ENCODE results near the gene B4GALNT1. TPM values are rescaled to one million over a fixed set of nuclear protein-coding genes. Genes with fewer than 3 reads are reported as not detected.
A peak's percentile ranks its signal among the peaks of the same experiment; 100 is the strongest.
"Not testable (repeated sequence)": the region's sequence is repeated elsewhere in the genome, so short reads cannot be mapped to it uniquely, and the experiment has no call there.

B4GALNT1 gene
- total RNA-seq, 1 donor from 2014 or later = 0.04 TPM

DNA sequence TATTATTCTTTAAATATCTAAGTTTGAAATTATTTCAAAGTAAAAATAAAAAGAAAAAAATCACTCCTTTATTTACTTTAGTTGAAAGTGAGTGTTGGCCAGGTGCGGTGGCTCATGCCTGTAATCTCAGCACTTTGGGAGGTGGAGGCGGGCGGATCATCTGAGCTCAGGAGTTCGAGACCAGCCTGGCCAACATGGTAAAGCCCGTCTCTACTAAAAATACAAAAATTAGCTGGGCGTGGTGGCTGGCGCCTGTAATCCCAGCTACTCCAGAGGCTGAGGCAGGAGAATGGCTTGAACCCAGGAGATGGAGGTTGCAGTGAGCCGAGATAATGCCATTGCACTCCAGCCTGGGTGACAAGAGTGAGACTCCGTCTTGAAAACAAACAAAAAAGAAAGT lies 3.7 kb upstream of the B4GALNT1 start:
- not testable (repeated sequence) for ATAC-seq

DNA sequence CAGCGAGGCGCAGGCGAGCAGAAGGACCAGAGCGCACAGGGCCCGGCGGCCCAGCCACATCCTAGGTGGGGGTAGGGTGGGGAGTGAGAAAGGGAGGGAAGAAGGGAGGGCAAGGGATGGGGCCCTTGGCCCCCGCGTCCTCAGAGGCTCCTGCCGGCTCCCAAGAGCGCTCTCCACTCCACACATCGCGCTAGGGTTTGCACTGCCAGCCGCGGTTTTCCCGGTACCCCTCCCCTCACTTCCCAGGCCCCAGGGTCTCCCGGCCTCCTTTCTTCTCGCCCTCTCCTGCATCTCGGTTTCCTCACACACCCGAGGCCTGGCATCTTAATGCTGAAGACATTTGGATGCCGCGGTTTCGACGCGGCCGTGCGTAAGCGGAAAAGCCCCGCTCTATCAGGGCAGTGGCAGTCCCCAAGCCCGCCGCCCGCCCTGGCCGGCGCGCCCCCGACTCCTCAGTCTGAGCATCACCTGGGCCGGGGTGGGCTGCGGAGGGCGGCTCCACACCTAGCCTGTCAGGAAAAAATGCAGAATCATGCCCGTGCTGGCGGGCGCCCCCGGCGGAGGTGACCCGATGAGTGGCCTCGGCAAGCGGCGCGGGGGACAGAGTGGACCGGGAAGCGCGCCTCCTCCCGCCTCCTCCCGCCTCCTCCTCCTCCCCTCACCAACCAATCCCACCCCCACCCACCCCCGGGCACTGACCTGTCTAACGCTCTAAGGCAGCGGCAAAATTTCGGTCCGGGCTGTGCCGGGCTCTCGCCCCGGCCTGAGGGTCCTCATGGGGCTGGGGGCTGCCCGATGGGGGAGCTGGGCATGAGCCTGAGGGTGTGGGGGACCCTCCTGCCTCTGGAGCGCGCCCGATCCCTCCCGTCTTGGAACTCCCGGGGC lies 686 bp downstream of the B4GALNT1 start:
- peak; percentile 31 for ATAC-seq

DNA sequence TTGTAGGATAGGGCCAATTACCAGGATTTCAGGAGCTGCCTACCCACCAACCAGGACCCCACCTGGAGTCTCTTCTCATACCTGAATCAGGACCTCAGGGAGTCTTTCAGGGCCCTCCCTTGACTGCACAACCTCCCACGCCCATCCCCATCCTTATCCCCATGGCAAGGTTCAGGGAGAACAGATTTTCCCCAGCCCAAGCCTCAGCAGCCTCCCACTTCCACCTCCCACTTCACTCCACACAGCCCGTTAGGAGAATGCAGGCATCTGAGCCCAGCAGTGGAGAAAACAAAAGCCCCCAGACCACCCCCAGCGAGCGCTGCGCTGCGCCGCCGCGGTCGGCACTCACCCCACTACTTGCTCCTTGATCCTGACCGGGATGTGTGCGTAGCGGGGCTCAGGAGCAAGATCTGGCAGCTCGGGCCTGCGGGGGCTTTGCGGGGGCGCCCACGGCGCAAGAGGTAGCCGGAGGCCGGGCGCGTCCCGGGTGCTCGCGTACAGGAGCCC lies 1.4 kb downstream of the B4GALNT1 start:
- no peak for ATAC-seq

DNA sequence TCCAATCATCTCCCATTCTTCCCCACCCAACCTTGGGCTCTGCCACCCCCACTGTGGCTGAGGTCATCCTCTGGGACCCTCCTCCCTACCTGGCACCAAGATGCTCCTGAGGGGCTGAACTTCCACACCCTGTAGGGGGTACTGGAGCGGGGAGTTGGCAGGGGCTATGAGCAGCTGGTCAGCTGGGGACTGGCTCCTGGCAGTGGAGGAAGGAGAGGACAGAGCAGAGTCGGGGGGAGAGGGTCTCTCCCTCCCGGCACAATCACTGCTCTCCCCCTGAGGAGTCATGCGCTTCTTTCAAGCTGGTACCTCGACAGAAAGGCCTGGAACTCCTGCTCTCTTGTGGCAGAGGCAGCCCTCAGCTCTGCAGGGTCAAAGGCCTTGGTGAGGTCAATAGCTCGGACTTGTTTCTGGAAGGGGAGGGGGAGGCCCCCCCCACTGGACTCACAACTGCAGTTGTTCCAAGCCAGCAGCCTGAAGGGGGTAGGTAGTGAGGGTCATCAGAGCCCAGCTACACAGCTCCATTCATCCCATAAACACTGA lies 2.0 kb downstream of the B4GALNT1 start:
- ATAC-seq = no peak

DNA sequence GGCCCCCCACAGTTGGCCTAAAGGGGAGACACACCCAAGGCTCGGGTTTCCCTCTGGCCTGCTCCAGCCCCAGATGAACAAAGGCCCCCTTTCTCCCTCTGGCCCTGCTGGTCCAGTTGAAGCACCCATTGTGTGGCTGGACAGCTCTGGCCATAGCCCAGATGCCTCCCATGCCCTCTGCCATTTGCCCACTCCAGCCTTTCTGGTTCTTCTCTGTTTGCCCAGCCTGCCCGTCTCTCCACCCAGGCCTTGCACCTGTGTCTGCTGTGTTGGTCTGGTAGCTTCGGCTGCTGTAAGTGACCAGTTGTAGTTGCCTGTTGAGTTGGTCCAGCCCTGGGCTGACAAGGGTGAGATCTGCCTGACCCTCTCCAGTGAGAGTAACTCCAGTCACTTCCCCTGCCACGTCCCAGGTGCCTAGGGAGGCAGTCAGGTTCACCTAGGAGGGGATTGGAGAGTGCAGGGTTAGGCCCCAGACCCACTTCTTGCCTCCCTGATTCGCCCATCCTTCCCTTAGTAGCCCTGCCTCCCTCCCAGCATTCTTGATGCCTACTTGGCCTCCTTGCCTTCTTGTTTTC lies 3.0 kb downstream of the B4GALNT1 start:
- no peak for ATAC-seq

DNA sequence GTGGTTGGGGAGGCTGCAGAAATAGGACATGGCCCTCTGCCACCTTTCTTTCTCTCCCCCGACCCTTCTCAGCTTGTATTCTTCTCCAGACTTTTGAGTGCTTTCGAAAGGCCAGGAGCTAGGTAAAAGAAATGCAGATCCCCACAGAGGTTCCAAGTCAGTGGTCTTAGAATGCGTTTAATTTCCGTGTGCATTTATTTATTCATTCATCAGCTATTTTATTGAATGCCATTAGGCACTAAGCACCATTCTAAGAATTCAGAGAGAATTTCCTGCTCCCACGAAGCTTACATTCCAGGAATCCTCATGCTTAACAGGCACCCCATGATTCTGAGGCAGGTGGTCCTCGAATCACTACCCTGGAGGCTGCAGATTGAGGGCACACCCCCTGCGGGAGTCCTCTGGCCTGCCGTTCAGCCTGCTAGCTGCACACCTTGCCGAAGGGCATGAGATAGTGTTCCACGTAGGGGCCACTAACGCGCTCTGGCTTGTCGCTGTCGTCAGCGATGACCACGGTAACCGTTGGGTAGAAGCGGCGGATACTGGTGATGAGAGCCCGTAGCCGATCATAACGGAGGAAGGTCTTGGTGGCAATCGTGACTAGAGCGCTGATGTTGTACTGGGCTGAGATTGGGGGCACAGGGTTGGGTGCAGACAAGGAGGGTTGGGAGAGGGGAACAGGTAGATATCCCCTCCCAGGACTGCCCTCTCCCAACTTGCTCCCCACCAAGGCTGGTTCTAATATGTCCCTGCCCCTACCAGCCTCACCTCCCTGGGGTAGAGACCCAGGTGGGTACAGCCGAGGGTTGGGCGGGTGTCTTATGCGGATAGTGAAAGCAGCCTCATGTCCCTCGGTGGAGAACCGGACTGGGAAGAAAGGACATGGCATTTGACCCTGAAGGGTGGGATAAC lies 4.5 kb downstream of the B4GALNT1 start:
- ATAC-seq = no peak

DNA sequence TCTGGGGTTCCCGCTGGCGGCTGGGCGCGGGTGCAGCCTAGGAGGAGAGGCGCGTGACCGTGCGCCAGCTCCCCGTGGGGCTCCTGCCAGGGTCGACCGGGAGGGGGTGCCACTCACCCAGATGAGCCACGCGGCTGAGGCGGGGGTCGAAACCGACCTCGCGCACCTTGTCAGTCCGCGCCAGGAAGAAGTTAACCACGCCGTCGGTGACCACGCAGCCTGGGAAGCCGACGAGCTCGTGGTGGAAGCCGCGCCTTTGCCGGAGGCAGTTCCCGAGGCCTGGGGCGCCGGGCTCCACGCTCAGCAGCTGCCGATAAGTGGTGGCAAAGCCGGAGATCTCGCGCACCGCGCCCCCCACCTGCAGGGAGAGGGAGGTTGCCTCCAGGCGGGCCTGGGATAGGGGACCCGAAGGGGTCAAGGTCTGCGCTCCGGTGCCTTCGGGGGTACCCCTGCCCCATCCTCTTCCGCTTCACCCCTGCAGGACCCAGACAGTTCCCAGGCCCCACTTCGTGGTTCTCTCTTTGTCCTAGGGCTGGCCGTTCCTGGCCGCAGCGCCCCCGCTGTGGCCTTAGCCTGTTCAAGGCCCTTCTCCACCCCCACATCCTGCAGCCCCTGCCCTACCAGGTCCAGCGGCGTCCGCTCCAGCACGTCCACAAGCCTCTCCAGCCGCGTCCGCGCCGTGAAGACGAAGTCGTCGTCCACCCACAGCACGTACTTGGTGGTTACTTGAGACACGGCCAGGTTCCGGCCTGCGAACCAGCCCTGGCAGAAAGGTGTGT lies 5.3 kb downstream of the B4GALNT1 start:
- ATAC-seq = no peak

DNA sequence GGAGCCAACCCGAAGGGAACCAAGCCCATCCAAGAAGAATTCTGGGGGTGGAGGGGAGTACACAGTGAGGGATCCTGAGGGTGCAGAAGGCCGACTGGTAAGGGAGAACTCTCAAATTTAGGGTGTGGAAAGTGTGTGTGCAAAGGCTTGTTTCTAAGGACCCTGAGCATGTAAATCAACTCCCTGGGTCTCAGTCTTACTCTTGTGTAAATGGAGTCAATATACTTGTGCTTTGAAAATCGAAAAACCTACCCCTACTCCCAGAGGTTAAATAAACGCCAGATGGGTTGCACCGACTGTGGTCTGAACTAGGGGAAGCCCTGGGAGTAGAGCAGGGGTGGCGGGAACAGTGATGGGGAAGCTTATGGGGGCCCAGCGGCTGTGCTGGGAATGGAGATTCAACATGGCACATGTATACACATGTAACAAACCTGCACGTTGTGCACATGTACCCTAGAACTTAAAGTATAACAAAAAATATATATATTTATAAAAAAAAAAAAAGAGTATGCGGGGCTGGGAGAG lies 6.0 kb downstream of the B4GALNT1 start:
- no peak for ATAC-seq

DNA sequence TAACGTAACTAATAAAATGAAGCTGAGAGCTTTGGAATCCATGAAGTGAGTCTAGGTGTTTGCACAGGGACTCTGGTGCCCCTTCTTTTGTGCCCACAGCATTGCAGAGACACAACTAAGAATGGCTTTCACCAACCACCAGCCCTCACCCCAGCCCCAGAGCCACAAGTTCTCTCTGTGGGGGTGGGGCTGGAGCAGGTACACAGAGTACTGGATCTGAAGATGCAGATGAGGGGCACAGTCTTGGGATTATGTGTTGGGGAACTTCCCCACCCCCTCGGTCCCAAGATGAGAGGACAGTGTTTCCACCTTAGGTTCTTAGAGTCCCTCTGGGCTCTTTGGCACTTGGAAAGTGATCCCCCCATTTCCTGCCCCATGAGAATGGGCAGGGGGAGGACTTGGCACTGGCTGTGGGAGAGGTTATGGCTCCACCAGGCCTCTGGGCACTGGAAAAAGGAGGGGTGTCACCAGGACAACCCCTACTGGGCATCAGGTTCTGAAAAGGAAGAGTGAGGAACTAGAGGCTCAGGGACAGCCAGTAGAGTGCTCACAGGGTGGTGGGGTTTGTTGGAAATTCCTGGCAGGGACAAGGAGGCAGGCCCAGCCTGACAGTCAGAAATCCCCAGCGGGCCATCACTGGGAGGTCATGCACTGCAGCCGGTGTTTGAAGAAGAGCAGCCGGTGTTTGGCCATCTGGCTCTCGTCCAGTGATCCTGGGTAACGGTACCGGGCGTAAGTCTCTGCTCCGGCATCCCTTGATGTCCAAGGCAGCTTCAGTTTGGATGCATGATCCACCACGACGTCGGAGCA lies 6.7 kb downstream of the B4GALNT1 start:
- no peak for ATAC-seq

DNA sequence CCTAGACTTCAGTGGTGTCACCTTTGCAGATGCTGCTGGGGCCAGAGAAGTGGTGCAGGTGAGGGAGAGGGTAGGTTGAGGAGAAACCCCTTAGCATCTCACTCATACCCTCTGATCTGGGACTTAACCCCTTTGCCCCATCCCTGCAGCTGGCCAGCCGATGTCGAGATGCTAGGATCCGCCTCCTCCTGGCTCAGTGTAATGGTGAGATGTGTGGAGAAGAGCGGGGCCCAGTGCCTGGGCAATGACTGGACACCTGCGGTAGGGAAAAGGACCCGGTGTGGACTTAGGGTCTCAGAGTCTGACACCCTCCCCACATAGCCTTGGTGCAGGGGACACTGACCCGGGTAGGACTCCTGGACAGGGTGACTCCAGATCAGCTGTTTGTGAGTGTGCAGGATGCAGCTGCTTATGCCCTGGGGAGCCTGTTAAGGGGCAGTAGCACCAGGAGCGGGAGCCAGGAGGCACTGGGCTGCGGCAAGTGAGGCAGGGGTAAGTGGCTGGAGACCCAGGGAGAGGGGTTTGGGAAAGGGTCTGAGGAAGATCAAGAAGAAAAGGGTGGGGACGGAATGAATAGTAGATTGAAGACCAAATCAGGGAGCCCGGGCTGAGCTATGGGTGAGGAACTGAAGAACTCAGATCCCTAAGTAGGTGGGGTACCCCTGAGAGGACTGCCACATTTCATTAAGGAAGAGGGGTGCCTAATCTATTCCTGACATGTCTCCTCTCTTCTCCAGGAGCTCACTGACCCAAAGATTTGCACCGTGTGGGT lies 7.6 kb downstream of the B4GALNT1 start:
- no peak for ATAC-seq

DNA sequence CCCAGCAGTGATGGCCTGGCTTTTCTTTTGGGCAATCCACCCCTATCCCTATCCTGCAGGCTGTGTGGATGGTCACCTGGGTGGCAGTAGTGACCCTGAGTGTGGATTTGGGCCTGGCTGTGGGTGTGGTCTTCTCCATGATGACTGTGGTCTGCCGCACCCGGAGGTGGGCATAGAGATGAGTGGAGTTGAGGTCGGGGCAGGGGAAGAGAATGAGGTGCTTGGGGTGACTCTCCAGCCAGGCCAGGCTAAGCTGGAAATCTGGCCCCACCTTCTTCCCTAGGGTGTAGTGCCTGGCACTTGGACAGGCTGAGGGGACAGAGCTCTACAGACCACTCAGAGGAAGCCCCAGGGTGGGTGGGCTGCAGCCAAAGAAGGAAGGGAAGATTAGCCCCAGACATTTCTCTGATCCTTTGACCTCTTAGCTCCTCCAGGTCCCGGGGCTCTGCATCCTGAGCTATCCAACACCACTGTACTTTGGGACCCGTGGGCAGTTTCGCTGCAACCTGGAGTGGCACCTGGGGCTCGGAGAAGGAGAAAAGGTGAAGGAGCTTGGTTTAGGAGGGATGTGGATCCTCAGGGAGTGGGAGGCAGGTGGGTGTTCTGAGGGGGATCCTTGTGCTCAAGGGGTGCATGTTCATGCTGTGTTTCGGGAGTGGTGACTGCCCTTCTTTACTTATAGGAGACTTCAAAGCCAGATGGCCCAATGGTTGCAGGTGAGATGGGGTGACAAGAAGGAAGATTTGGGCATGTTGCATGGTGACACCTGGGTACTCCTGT lies 8.4 kb downstream of the B4GALNT1 start:
- no peak for ATAC-seq

DNA sequence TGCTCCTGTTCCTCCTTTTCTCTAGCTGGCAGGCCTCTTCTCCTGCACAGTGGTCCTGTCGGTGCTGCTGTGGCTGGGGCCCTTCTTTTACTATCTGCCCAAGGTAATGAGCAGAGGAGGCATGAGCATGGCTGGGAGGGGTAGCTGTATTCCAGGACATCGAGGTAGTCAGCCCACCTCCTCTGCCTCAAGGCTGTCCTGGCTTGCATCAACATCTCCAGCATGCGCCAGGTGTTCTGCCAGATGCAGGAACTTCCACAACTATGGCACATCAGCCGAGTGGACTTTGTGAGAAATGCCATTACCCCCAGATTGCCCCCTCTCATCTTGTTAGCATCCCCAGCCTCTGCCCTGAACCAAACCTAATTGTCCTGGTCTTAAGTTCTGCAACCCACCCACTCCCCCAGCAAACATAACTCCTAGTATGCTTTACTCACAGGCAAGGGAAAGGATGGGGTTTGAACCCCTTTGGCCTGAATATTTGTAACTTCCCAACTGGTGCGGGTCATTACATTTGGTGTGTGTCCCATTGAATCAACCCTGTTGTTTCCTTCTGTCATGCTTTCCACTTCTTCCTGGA lies 9.1 kb downstream of the B4GALNT1 start:
- ATAC-seq = no peak

DNA sequence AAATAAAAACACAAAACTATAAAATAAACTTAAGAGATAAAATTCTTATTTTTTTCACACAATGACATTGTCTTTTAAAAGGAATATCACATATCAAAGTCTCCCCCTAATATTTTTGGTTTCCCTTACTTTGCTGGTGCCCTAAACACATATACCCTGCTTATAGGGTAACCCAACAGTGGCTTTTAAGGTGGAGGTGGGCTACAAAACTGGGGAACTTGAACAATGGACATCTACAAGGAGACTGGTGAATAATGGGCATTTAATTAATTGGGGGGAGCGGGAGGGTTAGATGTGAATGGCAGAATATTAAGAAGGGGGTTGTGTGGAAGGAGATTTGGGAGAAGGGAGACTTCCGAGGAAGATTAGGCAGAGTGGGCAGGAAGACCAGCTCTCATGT lies 9.6 kb downstream of the B4GALNT1 start:
- no peak for ATAC-seq

DNA sequence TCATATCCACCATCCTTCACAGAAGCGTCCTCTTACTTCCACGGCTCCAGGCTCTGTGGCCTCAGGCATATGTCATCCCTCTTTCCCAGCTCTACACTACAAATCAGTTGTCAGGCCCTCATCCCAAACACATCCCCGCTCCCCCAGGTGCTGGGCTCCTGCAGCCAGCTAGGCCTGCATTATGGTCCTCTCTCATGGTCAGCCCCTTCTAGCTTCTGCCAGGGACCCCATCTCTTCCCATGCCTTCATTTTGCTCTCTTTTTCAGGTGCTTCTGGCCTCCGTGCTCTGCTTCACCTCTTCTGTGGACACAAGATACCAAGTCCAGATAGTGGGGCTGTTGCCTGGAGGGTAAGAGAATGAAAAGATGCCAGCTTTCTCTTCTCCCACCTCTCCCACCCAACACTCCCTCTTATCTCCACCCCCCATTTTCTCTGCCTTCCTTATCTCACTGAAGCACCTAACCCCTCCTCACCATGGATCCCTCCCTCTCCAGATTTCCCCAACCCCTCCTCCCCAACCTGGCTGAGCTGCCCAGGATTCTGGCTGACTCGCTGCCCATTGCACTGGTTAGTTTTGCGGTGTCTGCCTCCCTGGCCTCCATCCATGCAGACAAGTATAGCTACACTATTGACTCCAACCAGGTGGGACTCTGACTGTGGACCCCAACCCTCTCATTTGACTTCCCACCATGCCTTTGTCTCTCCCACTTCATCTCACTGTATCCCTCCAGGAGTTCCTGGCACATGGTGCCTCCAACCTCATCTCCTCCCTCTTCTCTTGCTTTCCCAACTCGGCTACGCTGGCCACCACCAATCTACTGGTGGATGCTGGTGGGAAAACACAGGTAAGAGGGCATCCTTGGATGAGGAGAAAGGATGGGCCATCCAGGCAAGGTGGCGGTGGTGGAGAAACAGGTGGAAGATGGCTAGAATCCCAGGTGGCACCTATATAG lies 10.4 kb downstream of the B4GALNT1 start:
- ATAC-seq = no peak

DNA sequence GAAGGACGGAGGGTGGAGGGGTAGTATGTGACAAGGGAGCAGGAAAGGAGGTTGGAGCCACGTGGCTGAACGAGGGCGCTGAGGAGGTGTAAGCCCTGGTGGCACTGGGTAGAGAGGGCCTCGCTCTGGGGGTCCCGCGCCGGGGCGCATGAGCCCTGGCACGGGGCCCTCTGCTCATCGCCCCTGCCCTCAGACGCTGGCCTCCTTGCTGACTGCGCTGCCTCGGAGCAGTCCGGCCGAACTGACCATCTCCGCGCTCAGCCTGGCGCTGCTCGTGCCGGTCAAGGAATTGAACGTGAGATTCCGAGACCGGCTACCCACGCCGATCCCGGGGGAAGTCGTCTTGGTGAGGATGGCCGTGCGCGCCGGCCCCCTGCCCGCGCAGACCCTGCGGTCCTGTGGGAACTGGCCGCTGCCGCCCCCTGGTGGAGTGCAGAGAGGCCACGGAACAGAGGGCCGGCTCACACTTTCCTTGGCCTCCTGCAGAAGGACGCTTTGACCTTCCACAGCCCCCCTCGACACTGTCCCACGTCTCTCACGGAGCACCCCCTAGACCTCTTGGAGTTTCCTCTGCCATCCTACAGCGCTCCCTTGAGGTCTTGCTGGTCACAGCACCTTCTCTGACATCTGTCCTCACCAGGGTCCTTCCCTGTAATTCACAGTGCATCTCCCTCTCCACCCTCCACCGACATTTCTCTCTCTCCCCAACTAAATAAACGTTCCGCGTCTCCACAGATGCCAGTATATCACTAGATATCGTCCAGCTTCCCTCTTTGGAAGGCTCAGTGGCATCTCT lies 11.3 kb downstream of the B4GALNT1 start:
- ATAC-seq = peak; percentile 58

DNA sequence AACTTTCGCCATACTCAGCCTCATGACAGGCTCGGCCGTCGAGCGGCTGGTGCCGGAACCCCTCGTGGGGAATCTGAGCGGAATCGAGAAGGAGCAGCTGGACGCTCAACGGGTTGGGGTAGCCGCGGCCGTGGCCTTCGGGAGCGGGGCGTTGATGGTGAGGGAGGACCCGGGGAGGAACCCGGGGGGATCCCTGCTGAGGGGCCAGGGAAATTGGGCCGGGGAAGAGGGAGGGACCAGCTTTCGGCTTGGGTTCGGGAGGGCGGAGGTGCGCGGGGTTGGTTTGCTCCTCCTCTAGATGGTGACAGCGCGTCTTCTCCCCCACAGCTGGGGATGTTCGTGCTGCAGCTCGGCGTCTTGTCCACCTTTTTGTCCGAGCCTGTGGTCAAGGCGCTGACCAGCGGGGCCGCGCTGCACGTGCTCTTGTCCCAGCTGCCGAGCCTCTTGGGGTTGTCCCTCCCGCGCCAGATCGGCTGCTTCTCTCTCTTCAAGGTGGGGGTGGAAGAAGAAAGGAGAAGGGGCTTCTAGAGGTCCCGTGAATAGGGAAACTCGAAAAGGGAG lies 12.0 kb downstream of the B4GALNT1 start:
- no peak for ATAC-seq
